Renal pelvis (tissue), 4 donors: ENCODE data around the gene ELFN1. TPM values are rescaled to one million over a fixed set of nuclear protein-coding genes. Genes with fewer than 3 reads are reported as not detected.

ENCODE experiments used
- DNase-seq: peaks from one replicate; pipeline ENCODE4 v3.0.0-alpha.2; 2013
- polyA plus RNA-seq, 3 donors: library from polyadenylated mRNA; unstranded; fragments of 120-200 nt; gene quantifications; one replicate each; pipeline ENCODE4 v1.2.1, GENCODE V29; 2013; ENCODE audit not compliant: insufficient read length in 3 of 3

Gene ELFN1
- polyA plus RNA-seq, 3 donors, result 14.3 to 18.3 (median 18.1) TPM

- no peak for DNase-seq
Observed at GRCh38 chr7:1661461-1661860, 8.6 kb upstream of the ELFN1 start.

GRCh38 chr7:1662101-1662500, 8.0 kb upstream of the ELFN1 start:
- no peak for DNase-seq

GRCh38 chr7:1662767-1663166, 7.3 kb upstream of the ELFN1 start:
- no peak for DNase-seq

GRCh38 chr7:1663223-1663622, 6.9 kb upstream of the ELFN1 start:
- no peak for DNase-seq

GRCh38 chr7:1663857-1664651, 6.0 kb upstream of the ELFN1 start:
- no peak for DNase-seq

- peak; percentile 90 for DNase-seq
Observed at GRCh38 chr7:1664711-1665548, 5.1 kb upstream of the ELFN1 start.

- no peak for DNase-seq
Observed at GRCh38 chr7:1665549-1666316, 4.3 kb upstream of the ELFN1 start.

- no peak for DNase-seq
Observed at GRCh38 chr7:1666317-1666822, 3.7 kb upstream of the ELFN1 start.

- DNase-seq, result no peak
Observed at GRCh38 chr7:1666823-1667565, 3.1 kb upstream of the ELFN1 start.

- DNase-seq, result no peak
Observed at GRCh38 chr7:1667566-1668395, 2.3 kb upstream of the ELFN1 start.

GRCh38 chr7:1668396-1669063, 1.5 kb upstream of the ELFN1 start:
- no peak for DNase-seq

- no peak for DNase-seq
Observed at GRCh38 chr7:1669064-1669951, 769 bp upstream of the ELFN1 start.

GRCh38 chr7:1670894-1671593, 967 bp downstream of the ELFN1 start:
- DNase-seq, result no peak

GRCh38 chr7:1671594-1672451, 1.7 kb downstream of the ELFN1 start:
- no peak for DNase-seq

GRCh38 chr7:1672851-1673486, 2.9 kb downstream of the ELFN1 start:
- no peak for DNase-seq

- no peak for DNase-seq
Observed at GRCh38 chr7:1673581-1674118, 3.6 kb downstream of the ELFN1 start.
